GM12878 (cell line): Measurements from ENCODE around the gene NEAT1. TPM values are rescaled to one million over a fixed set of nuclear protein-coding genes. Genes with fewer than 3 reads are reported as not detected.
A peak's percentile ranks its signal among the peaks of the same experiment; 100 is the strongest.

ENCODE experiments used
- ATAC-seq: fragments of 200-7000 bp; cut with Tn5 transposase; 3 replicates; pipeline ENCODE4 v1.9.1; 2020; ENCODE audit warnings: mild to moderate bottlenecking, moderate library complexity
- BruUV-seq: library from RNA; stranded (reverse); fragments of 400-500 nt; replicated peaks from 2 replicates; lab custom pipeline; 2021; lab: Mats Ljungman, UMichigan
- CTCF ChIA-PET: fragments of 300-600 bp; sonication (Branson Sonifier 250); formaldehyde crosslinking; extraction: SDS; loops from one replicate; lab custom pipeline; 2021; ENCODE audit warnings: inconsistent platforms; lab: Yijun Ruan, JAX
- POLR2A ChIA-PET: fragments of 350-600 bp; formaldehyde crosslinking; extraction: SDS; loops from one replicate; lab custom pipeline; 2021; ENCODE audit warnings: inconsistent platforms; lab: Charles Lee
- RAD21 ChIA-PET: fragments of 300-600 bp; sonication (Branson Sonifier 250); formaldehyde crosslinking; loops from one replicate; lab custom pipeline; 2023; ENCODE audit warnings: antibody characterized with exemption; ENCODE audit not compliant: unreplicated experiment; lab: Charles Lee
- SMC1A ChIA-PET: fragments of 300-600 bp; sonication (Branson Sonifier 250); formaldehyde crosslinking; loops from one replicate; lab custom pipeline; 2023; ENCODE audit not compliant: unreplicated experiment, uncharacterized antibody; lab: Charles Lee
- DNase-seq: peaks from one replicate; pipeline ENCODE4 v3.0.0-alpha.2; 2011; ENCODE audit warnings: low read depth, low spot score
- FAIRE-seq: peaks from 3 replicates; lab custom pipeline; 2011; peaks lifted over from hg19 to GRCh38; lab: Jason Lieb, UNC
- H2AFZ ChIP-seq: 2 replicates; pipeline ENCODE4 v1.6.0; 2011; ENCODE audit warnings: low read depth, low read length, control low read depth; ENCODE audit not compliant: control insufficient read depth
- H3K27ac ChIP-seq: 2 replicates; pipeline ENCODE4 v1.5.1; 2011; ENCODE audit warnings: control low read depth; ENCODE audit not compliant: control insufficient read depth, insufficient read depth
- H3K27me3 ChIP-seq, 2 experiments: replicated peaks in 1 of 2; 2 replicates each; pipeline versions ENCODE4 v1.6.0 to v1.6.1; 2011; ENCODE audit warnings: low read length in 1 of 2; ENCODE audit not compliant: control insufficient read depth in 2 of 2, insufficient read depth in 2 of 2
- H3K36me3 ChIP-seq, 2 experiments: 2 replicates each; pipeline ENCODE4 v1.5.1; 2011; ENCODE audit warnings: low read length in 1 of 2; ENCODE audit not compliant: control insufficient read depth in 2 of 2, insufficient read depth in 2 of 2
- H3K4me1 ChIP-seq: 2 replicates; pipeline ENCODE4 v1.6.1; 2011; ENCODE audit warnings: mild to moderate bottlenecking, low read length, moderate library complexity, mixed read lengths; ENCODE audit not compliant: control insufficient read depth, insufficient read depth
- H3K4me2 ChIP-seq: 2 replicates; pipeline ENCODE4 v1.6.0; 2011; ENCODE audit warnings: control low read depth; ENCODE audit not compliant: control insufficient read depth, insufficient read depth
- H3K4me3 ChIP-seq: fragments of 200-600 bp; sonication (generic); 2 replicates; pipeline ENCODE4 v1.5.1; 2016
- H3K79me2 ChIP-seq: 2 replicates; pipeline ENCODE4 v1.6.0; 2011; ENCODE audit warnings: low read length; ENCODE audit not compliant: control insufficient read depth, insufficient read depth
- H3K9ac ChIP-seq: 2 replicates; pipeline ENCODE4 v1.8.0; 2011; ENCODE audit warnings: low read length, control low read depth, mixed read lengths; ENCODE audit not compliant: control insufficient read depth, insufficient read depth
- H3K9me3 ChIP-seq: replicated peaks from 3 replicates; pipeline ENCODE4 v1.5.1; 2011; ENCODE audit warnings: mild to moderate bottlenecking, low read length; ENCODE audit not compliant: control insufficient read depth, insufficient read depth
- H4K20me1 ChIP-seq: 2 replicates; pipeline ENCODE4 v1.6.0; 2011; ENCODE audit not compliant: control insufficient read depth, insufficient read depth
- ATF7 ChIP-seq: fragments of 450-650 bp; IDR thresholded peaks from 2 replicates; pipeline ENCODE4 v1.6.1; 2016; ENCODE audit warnings: low read depth, mild to moderate bottlenecking
- BACH1 ChIP-seq: fragments of 450-650 bp; IDR thresholded peaks from 2 replicates; pipeline ENCODE4 v1.6.1; 2017; ENCODE audit warnings: mild to moderate bottlenecking, borderline replicate concordance
- BCL11A ChIP-seq: IDR thresholded peaks from 2 replicates; pipeline ENCODE4 v1.6.1; 2011; ENCODE audit warnings: low read depth, low read length
- CHD1 ChIP-seq: IDR thresholded peaks from 2 replicates; pipeline ENCODE4 v1.6.1; 2012; ENCODE audit warnings: low read depth, low read length, improper control_type of control experiment
- CUX1 ChIP-seq: IDR thresholded peaks from 2 replicates; pipeline ENCODE4 v1.6.1; 2012; ENCODE audit warnings: improper control_type of control experiment, low read depth, low read length; ENCODE audit not compliant: insufficient replicate concordance
- HCFC1 ChIP-seq: fragments of 150-350 bp; IDR thresholded peaks from 2 replicates; pipeline ENCODE4 v1.6.1; 2014; ENCODE audit warnings: low read length
- MTA3 ChIP-seq: IDR thresholded peaks from 2 replicates; pipeline ENCODE4 v1.6.1; 2012; ENCODE audit warnings: low read length, inconsistent platforms, borderline replicate concordance
- PAX5 ChIP-seq: IDR thresholded peaks from 2 replicates; pipeline ENCODE4 v1.6.1; 2011; ENCODE audit warnings: low read depth, low read length, borderline replicate concordance
- POLR2A ChIP-seq: IDR thresholded peaks from 2 replicates; pipeline ENCODE4 v1.6.1; 2011; ENCODE audit warnings: low read depth, mild to moderate bottlenecking, low read length
- POLR2AphosphoS2 ChIP-seq: IDR thresholded peaks from 2 replicates; pipeline ENCODE4 v1.6.1; 2011; ENCODE audit warnings: low read depth, mild to moderate bottlenecking, low read length, improper control_type of control experiment, moderate library complexity
- POU2F2 ChIP-seq: IDR thresholded peaks from 3 replicates; pipeline ENCODE4 v1.6.1; 2011; ENCODE audit warnings: low read depth, mild to moderate bottlenecking, low read length, borderline replicate concordance
- RELB ChIP-seq: fragments of 450-650 bp; IDR thresholded peaks from 2 replicates; pipeline ENCODE4 v1.6.1; 2017; ENCODE audit warnings: low read depth, mild to moderate bottlenecking, moderate library complexity
- SMAD5 ChIP-seq: IDR thresholded peaks from 2 replicates; pipeline ENCODE4 v1.6.1; 2016; ENCODE audit warnings: antibody characterized with exemption, low read depth
- SMC3 ChIP-seq: IDR thresholded peaks from 2 replicates; pipeline ENCODE4 v1.6.1; 2011; ENCODE audit warnings: low read length, improper control_type of control experiment, borderline replicate concordance
- SREBF1 ChIP-seq: IDR thresholded peaks from 2 replicates; pipeline ENCODE4 v1.6.1; 2012; ENCODE audit warnings: mild to moderate bottlenecking, low read length
- ZBED1 ChIP-seq: IDR thresholded peaks from 2 replicates; pipeline ENCODE4 v1.6.1; 2016; ENCODE audit warnings: borderline replicate concordance
- WGBS: methylation state at CpG from one replicate; pipeline ENCODE4 v1.1.6; 2016; ENCODE audit warnings: low lambda C conversion rate; ENCODE audit not compliant: insufficient replicate concordance, insufficient coverage; ENCODE audit errors: missing lambda C conversion rate; 5-methylcytosine and 5-hydroxymethylcytosine counted together
- in situ Hi-C: fragments of 300-500 bp; cut with MboI; formaldehyde crosslinking; loops from 9 replicates; pipeline ENCODE4 v1.14.3; 2018; ENCODE audit warnings: mixed read lengths
- intact Hi-C: fragments of 100-400 bp; cut with micrococcal nuclease; formaldehyde crosslinking; loops from one replicate; pipeline ENCODE4 v1.14.2; 2022; ENCODE audit not compliant: unreplicated experiment
- polyA plus RNA-seq, 11 experiments: library from polyadenylated mRNA; depleted of rRNA in 4 of 11; unstranded in 6 of 11; stranded (reverse) in 5 of 11; fragments of >200 nt; fragmentation: Nextera tagmentation in 4 of 11; fragmentation: Illumina TruSeq in 1 of 11; extraction: Ambion mirVana in 4 of 11; extraction: Trizol in 1 of 11; gene quantifications; 1 replicate in 1 of 11; 2 replicates in 10 of 11; pipeline versions ENCODE4 v1.2.1 to v1.2.3, GENCODE V29; 2011 to 2016; ENCODE audit warnings: inconsistent platforms in 2 of 11, missing spikeins in 2 of 11, low read depth in 1 of 11
- total RNA-seq, 4 experiments: library from RNA; depleted of rRNA in 3 of 4; stranded (reverse); fragments of >200 nt in 3 of 4; fragmentation: Illumina TruSeq in 1 of 4; extraction: Trizol in 1 of 4; gene quantifications; 2 replicates each; pipeline versions ENCODE4 v1.2.1 to v1.2.3, GENCODE V29; 2013 to 2021

Gene NEAT1
- total and polyA plus RNA-seq, 10 of the 15 experiments (the other 5 are each of a cell fraction or from before 2014, with no cell fraction given), result 13.6 to 328 (median 69.4) TPM

- DNase-seq (no peak), FAIRE-seq (no peak), ATAC-seq (peak; percentile 2)
- H3K4me2 ChIP-seq, result peak overlapping the region; percentile 100
- H4K20me1 ChIP-seq, result peaks cover 18% of the 10 kb centered on the region
- CTCF ChIA-PET, result no interaction called here
- H3K36me3 ChIP-seq, result no peaks in the 10 kb centered on the region; a peak in 2 of 4 replicates
- peak overlapping the region; percentile 95 for H3K4me3 ChIP-seq
- 1% methylated on average over 11 of the region's 11 CpGs for WGBS
- H3K27ac ChIP-seq, result peak overlapping the region; percentile 100
- intact Hi-C loops (loop anchor here (2.0 kb wide), 1 partner anchor 13 kb away; no protein-coding TSS in a partner anchor), in situ Hi-C loops (loop anchor here (10.0 kb wide), 1 partner anchor 563 kb away; no protein-coding TSS in a partner anchor)
- H2AFZ ChIP-seq, result no peak overlapping the region
- SMC1A ChIA-PET, result interaction anchor here (0.8 to 1.8 kb wide), 2 partner anchors 11 to 48 kb away, joined by 3 to 4 read pairs; no protein-coding TSS in a partner anchor
- BruUV-seq, result no TSS peak
- H3K9me3 ChIP-seq, result no peaks in the 10 kb centered on the region
- peaks cover 30% of the 10 kb centered on the region for H3K4me1 ChIP-seq
- H3K27me3 ChIP-seq, result no peaks in the 10 kb centered on the region
- H3K79me2 ChIP-seq, result peaks cover 100% of the 10 kb centered on the region
- peak overlapping the region; percentile 58 for H3K9ac ChIP-seq
- RAD21 ChIA-PET, result interaction anchor here (1.5 to 15.3 kb wide), 2 partner anchors 10 to 69 kb away, joined by 3 to 282 read pairs; partner anchors contain the start of gene MALAT1
- POLR2A ChIA-PET, result interaction anchor here (2.5 kb wide), 1 partner anchor 11 kb away, joined by 9 read pairs; no protein-coding TSS in a partner anchor
- TF ChIP-seq ZBED1, result peak; percentile 64
- no peak for TF ChIP-seq CHD1
- peak; percentile 92; the same call in 1 of the 2 replicates for TF ChIP-seq POLR2AphosphoS2
- no peak for TF ChIP-seq HCFC1
- TF ChIP-seq POU2F2, result peak; percentile 69
- peak; percentile 37 for TF ChIP-seq CUX1
- no peak for TF ChIP-seq MTA3
- TF ChIP-seq ATF7, result no peak
- no peak for TF ChIP-seq SREBF1
- 0 out of 2 replicates have a peak, but pooled peaks have one; percentile 1 for TF ChIP-seq SMC3
- 0 out of 2 replicates have a peak, but pooled peaks have one; percentile 16 for TF ChIP-seq RELB
- peak; percentile 71 for TF ChIP-seq POLR2A
- TF ChIP-seq BACH1, result peak; percentile 56; the same call in 1 of the 2 replicates
- peak; percentile 2; the same call in 1 of the 2 replicates for TF ChIP-seq PAX5
- 0 out of 2 replicates have a peak, but pooled peaks have one; percentile 13 for TF ChIP-seq SMAD5
- TF ChIP-seq BCL11A, result peak; percentile 21; the same call in 1 of the 2 replicates
Measured at GRCh38 chr11:65427691-65428577, 5.3 kb downstream of the NEAT1 start.
